ENCODE data around the gene OAS2.

- no peak for TF ChIP-seq CTCF (conservative IDR thresholded peaks at IDR 0.05; ENCODE audit: low read length)
- TF ChIP-seq EZH2phosphoT487 (IDR thresholded peaks at IDR 0.05; ENCODE audit: borderline replicate concordance): no peak
These were observed 82.1 kb downstream of the OAS2 start for GRCh38 chr12:113060336-113060960.
